ENCODE measurements around the gene PDCD1.

The PDCD1 gene

DNA sequence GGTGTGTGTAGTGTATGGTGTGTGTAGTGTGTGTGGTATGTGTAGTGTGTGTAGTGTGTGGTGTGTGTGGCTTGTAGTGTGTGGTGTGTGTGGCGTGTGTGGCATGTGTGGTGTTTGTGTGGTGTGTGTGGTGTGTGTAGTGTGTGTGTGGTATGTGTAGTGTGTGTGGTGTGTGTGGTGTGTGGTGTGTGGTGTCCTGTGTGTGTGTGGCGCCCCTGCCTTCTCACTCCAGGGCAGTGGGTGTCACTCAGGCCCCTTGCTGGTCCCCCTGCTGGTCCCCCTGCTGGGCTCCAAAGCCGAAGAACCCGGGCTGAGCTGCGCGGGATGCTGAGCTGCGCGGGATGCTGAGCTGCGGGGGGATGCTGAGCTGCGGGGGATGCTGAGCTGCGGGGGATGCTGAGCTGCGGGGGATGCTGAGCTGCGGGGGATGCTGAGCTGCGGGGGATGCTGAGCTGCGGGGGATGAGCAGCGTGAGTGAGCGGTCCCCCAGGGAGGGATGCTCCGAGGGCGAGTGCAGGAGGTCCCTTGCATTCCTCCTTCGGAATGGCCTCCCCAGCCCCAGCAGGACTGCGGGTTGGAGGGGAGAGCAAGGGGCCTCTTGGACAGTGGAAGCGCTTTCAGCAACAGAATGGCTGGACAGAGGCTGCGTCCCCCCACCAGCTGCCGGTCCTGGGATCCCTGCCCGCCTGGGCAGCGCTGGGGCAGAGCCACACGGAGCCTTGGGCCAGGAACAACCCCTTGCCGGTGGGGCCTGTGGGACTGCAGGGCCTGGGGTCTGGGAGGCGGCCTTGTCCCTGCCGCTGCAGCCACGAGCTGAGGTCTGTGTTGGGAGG lies 7.5 kb upstream of the PDCD1 start:
- H3K4me3 ChIP-seq (replicated peaks; ENCODE audit: low read depth, low read length), result no peak overlapping the region
- DNase-seq (ENCODE audit: low read depth), result no peak
- TF ChIP-seq, protein P1, sequence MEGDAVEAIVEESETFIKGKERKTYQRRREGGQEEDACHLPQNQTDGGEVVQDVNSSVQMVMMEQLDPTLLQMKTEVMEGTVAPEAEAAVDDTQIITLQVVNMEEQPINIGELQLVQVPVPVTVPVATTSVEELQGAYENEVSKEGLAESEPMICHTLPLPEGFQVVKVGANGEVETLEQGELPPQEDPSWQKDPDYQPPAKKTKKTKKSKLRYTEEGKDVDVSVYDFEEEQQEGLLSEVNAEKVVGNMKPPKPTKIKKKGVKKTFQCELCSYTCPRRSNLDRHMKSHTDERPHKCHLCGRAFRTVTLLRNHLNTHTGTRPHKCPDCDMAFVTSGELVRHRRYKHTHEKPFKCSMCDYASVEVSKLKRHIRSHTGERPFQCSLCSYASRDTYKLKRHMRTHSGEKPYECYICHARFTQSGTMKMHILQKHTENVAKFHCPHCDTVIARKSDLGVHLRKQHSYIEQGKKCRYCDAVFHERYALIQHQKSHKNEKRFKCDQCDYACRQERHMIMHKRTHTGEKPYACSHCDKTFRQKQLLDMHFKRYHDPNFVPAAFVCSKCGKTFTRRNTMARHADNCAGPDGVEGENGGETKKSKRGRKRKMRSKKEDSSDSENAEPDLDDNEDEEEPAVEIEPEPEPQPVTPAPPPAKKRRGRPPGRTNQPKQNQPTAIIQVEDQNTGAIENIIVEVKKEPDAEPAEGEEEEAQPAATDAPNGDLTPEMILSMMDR (IDR thresholded peaks at IDR 0.05; ENCODE audit: low read length, missing control alignments), result no peak

DNA sequence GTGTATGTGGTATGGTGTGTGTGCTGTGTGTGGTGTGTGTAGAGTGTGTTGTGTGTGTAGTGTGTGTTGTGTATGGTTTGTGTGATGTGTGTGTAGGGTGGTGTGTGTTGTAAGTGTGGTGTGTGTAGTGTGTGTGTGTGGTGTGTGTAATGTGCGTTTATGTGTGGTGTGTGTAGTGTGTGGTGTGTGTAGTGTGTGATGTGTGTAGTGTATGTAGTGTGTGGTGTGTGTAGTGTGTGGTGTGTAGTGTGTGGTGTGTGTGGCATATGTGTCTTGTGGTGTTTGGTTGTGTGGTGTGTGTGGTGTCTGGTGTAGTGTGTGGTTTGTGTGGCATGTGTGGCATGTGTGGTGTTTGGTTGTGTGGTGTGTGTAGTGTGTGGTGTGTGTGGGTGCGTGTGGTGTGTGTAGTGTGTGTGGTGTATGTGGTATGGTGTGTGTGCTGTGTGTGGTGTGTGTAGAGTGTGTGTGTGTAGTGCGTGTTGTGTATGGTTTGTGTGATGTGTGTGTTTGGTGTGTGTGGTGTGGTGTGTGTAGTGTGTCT lies 6.8 kb upstream of the PDCD1 start:
- H3K4me3 ChIP-seq (replicated peaks; ENCODE audit: low read depth, low read length), result no peak overlapping the region
- TF ChIP-seq, protein P1 (IDR thresholded peaks at IDR 0.05; ENCODE audit: low read length, missing control alignments), result no peak
- DNase-seq (ENCODE audit: low read depth), result no peak

DNA sequence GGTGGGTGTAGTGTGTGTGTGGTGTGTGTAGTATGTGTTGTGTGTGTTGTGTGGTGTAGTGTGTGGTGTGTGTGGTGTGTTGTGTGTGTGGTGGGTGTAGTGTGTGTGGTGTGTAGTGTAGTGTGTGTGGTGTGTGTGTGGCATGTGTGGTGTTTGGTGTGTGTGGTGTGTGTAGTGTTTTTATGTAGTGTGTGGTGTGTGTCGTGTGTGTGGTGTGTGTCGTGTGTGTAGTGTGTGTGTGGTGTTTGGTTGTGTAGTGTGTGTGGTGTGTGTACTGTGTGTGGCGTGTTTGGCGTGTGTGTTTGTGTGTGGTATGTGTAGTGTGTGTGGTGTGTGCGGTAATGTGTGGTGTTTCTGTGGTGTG lies 6.1 kb upstream of the PDCD1 start:
- DNase-seq (ENCODE audit: low read depth), result no peak
- no peak overlapping the region for H3K4me3 ChIP-seq (replicated peaks; ENCODE audit: low read depth, low read length)
- TF ChIP-seq, protein P1 (IDR thresholded peaks at IDR 0.05; ENCODE audit: low read length, missing control alignments), result no peak

DNA sequence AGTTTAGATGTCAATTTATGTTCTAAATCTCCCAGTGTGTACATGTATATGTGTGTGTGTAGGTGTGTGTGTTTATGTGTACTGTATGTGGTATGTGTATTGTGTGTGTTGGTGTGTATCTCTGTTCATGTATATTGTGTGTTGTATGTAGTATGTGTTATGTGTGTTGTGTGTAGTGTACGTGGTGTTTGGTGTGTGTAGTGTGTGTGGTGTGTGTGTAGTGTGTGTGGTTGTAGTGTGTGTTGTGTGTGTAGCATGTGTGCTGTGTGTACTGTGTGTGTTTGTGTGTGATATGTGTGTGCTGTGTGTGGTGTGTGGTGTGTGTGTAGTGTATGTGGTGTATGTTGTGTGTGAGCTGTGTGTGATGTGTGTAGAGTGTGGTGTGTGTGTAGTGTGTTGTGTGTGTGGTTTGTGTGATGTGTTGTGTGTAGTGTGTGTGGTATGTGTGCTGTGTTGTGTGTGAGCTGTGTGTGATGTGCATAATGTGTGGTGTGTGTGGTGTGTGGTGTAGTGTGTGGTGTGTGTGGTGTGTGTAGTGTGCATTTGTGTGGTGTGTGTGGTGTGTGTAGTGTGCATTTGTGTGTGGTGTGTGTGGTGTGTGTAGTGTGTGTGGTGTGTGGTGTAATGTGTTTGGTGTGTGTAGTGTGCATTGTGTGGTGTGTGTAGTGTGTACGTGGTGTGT lies 5.6 kb upstream of the PDCD1 start:
- DNase-seq (ENCODE audit: low read depth), result no peak
- TF ChIP-seq, protein P1 (IDR thresholded peaks at IDR 0.05; ENCODE audit: low read length, missing control alignments), result no peak
- H3K4me3 ChIP-seq (replicated peaks; ENCODE audit: low read depth, low read length), result no peak overlapping the region

DNA sequence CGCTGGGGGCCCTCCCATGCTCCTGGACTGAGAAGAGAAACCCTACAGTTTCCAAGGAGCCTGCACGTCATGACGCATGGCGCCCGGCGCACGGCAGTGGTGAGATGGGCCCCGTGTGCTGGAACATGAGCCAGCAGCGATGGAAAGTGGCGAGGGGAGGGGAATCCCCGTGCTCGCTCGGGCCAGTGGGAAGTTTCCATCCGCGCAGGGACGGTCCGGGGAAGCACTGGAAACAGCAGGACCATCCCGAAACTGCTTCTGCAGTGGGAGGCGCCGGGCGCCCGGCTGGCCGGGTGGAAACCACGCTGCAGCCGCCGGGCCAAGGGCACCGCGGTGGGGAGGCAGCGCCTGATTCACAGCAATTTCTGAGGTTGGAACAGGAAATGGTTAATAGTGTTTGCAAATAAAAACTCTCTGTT lies 4.9 kb upstream of the PDCD1 start:
- H3K4me3 ChIP-seq (replicated peaks; ENCODE audit: low read depth, low read length), result no peak overlapping the region
- DNase-seq (ENCODE audit: low read depth), result peak; percentile 53
- TF ChIP-seq, protein P1 (IDR thresholded peaks at IDR 0.05; ENCODE audit: low read length, missing control alignments), result no peak

DNA sequence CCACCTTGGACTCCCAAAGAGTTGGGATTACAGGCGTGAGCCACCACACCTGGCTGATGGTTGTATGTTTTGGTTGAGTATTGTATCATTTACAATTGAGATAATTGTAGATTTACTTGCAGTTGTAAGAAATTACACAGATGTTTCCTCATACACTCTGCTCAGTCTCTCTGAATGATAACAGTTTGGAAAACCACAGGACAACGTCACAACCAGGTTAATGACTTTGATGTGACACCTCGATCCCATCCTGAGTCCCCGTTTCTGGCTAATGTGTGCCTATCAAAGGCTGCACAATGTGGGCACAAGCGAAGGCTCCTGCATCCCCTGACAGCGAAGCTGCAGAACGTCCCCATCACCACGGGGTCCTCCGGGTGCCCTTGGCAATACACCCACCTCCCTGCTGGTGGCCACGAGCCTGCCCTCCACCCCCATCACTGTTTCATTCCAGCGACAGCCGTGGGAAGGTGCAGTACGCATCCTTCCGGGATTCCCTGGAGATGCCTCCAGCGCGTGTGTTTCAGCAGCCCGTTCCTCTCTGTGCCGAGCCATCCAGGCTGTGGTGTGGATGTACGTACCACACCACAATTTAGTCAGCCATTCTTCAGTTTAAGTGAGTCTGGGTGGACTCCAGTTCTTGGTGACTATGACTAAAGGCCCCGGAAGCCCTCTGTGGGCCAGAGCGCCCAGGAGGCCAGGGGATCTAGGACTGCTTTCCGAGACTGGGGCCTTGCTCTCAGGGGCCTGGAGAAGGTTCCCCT lies 4.3 kb upstream of the PDCD1 start:
- H3K4me3 ChIP-seq (replicated peaks; ENCODE audit: low read depth, low read length), result no peak overlapping the region
- TF ChIP-seq, protein P1 (IDR thresholded peaks at IDR 0.05; ENCODE audit: low read length, missing control alignments), result no peak
- no peak for DNase-seq (ENCODE audit: low read depth)

Measured in fibroblast of pulmonary artery (primary cell).